GM23338 (cell line): ENCODE results near the gene SRD5A3. TPM values are rescaled to one million over a fixed set of nuclear protein-coding genes. Genes with fewer than 3 reads are reported as not detected.

Experiments
- ATAC-seq: fragments of 200-7000 bp; cut with Tn5 transposase; 3 replicates; pipeline ENCODE4 v1.9.1; 2020
- DNase-seq: peaks from one replicate; pipeline ENCODE4 v3.0.0-alpha.2; 2015; ENCODE audit warnings: low spot score
- H2AFZ ChIP-seq: fragments of 200-600 bp; sonication (generic); 2 replicates; pipeline ENCODE4 v1.8.0; 2016; ENCODE audit warnings: antibody characterized with exemption, mild to moderate bottlenecking, moderate library complexity
- H3F3A ChIP-seq: fragments of 200-600 bp; sonication (generic); replicated peaks from 2 replicates; pipeline ENCODE4 v1.8.0; 2017; ENCODE audit warnings: antibody characterized with exemption, mixed run types, low read depth
- H3K27ac ChIP-seq: fragments of 200-600 bp; sonication (generic); 2 replicates; pipeline ENCODE4 v1.6.1; 2016; ENCODE audit warnings: low read depth
- H3K27me3 ChIP-seq: fragments of 200-600 bp; sonication (generic); 2 replicates; pipeline ENCODE4 v1.8.0; 2016; ENCODE audit warnings: mild to moderate bottlenecking, mixed run types, moderate library complexity; ENCODE audit not compliant: insufficient read depth
- H3K36me3 ChIP-seq: fragments of 200-600 bp; sonication (generic); 2 replicates; pipeline ENCODE4 v1.8.0; 2016; ENCODE audit warnings: mild to moderate bottlenecking; ENCODE audit not compliant: insufficient read depth
- H3K4me1 ChIP-seq: fragments of 200-600 bp; sonication (generic); 2 replicates; pipeline ENCODE4 v1.8.0; 2016; ENCODE audit warnings: mild to moderate bottlenecking, moderate library complexity; ENCODE audit not compliant: insufficient read depth
- H3K4me2 ChIP-seq: fragments of 200-600 bp; sonication (generic); 2 replicates; pipeline ENCODE4 v1.7.1; 2017; ENCODE audit warnings: mixed run types
- H3K4me3 ChIP-seq: fragments of 200-600 bp; sonication (generic); 2 replicates; pipeline ENCODE4 v1.6.1; 2016; ENCODE audit warnings: mixed run types
- H3K79me2 ChIP-seq: fragments of 200-600 bp; sonication (generic); replicated peaks from 2 replicates; pipeline ENCODE4 v1.8.0; 2017; ENCODE audit warnings: mild to moderate bottlenecking; ENCODE audit not compliant: insufficient read depth
- H3K9me2 ChIP-seq: fragments of 200-600 bp; sonication (generic); 2 replicates; pipeline ENCODE4 v1.8.0; 2017; ENCODE audit not compliant: insufficient read depth
- H4K20me1 ChIP-seq: fragments of 200-600 bp; sonication (generic); replicated peaks from 2 replicates; pipeline ENCODE4 v1.8.0; 2017; ENCODE audit warnings: mild to moderate bottlenecking; ENCODE audit not compliant: insufficient read depth
- H3K27ac Mint-ChIP-seq: 2 replicates; pipeline ENCODE4 v1.8.0; 2020; ENCODE audit warnings: inconsistent platforms, mild to moderate bottlenecking, moderate library complexity, mixed read lengths
- H3K27me3 Mint-ChIP-seq: 3 replicates; pipeline ENCODE4 v1.8.0; 2022; ENCODE audit warnings: low read depth, mild to moderate bottlenecking, moderate library complexity, mixed read lengths, inconsistent platforms; ENCODE audit not compliant: insufficient read depth, poor library complexity
- H3K36me3 Mint-ChIP-seq: 3 replicates; pipeline ENCODE4 v1.8.0; 2021; ENCODE audit warnings: low read depth, mild to moderate bottlenecking, inconsistent platforms, moderate library complexity, mixed read lengths
- H3K4me1 Mint-ChIP-seq: 3 replicates; pipeline ENCODE4 v1.8.0; 2020; ENCODE audit warnings: mild to moderate bottlenecking, inconsistent platforms, mixed read lengths
- H3K4me3 Mint-ChIP-seq: 3 replicates; pipeline ENCODE4 v1.8.0; 2021; ENCODE audit warnings: moderate library complexity, mild to moderate bottlenecking, inconsistent platforms, mixed read lengths
- H3K9me3 Mint-ChIP-seq: 3 replicates; pipeline ENCODE4 v1.8.0; 2020; ENCODE audit warnings: moderate library complexity, mild to moderate bottlenecking, inconsistent platforms, mixed read lengths
- CREB1 ChIP-seq: fragments of 250-450 bp; sonication (Bioruptor Pico); IDR thresholded peaks from 2 replicates; pipeline ENCODE4 v1.5.0; 2020; ENCODE audit warnings: low read depth, mild to moderate bottlenecking, moderate library complexity
- EZH2phosphoT487 ChIP-seq: fragments of 200-600 bp; sonication (generic); IDR thresholded peaks from one replicate; pipeline ENCODE4 v1.8.1; 2018; ENCODE audit warnings: antibody characterized with exemption; ENCODE audit not compliant: unreplicated experiment
- JUNB ChIP-seq: IDR thresholded peaks from one replicate; pipeline ENCODE4 v1.6.1; 2016; ENCODE audit warnings: antibody characterized with exemption; ENCODE audit not compliant: unreplicated experiment
- NANOG ChIP-seq: IDR thresholded peaks from 2 replicates; pipeline ENCODE4 v1.6.1; 2016; ENCODE audit warnings: antibody characterized with exemption, borderline replicate concordance
- POLR2AphosphoS5 ChIP-seq: IDR thresholded peaks from 2 replicates; pipeline ENCODE4 v1.6.1; 2016; ENCODE audit warnings: antibody characterized with exemption, low read depth
- REST ChIP-seq: IDR thresholded peaks from one replicate; pipeline ENCODE4 v1.6.1; 2018; ENCODE audit warnings: antibody characterized with exemption; ENCODE audit not compliant: unreplicated experiment
- STAT1 ChIP-seq: IDR thresholded peaks from one replicate; pipeline ENCODE4 v1.6.1; 2016; ENCODE audit warnings: antibody characterized with exemption; ENCODE audit not compliant: unreplicated experiment
- ZNF114 ChIP-seq: fragments of 250-450 bp; sonication (Bioruptor Pico); IDR thresholded peaks from 2 replicates; pipeline ENCODE4 v1.5.0; 2020; ENCODE audit warnings: mild to moderate bottlenecking, moderate library complexity
- ZNF331 ChIP-seq: fragments of 250-450 bp; sonication (Bioruptor Pico); IDR thresholded peaks from 2 replicates; pipeline ENCODE4 v1.5.0; 2020; ENCODE audit warnings: low read depth, mild to moderate bottlenecking, moderate library complexity
- polyA plus RNA-seq: library from polyadenylated mRNA; unstranded; fragments of >200 nt; fragmentation: Nextera tagmentation; extraction: Ambion mirVana; gene quantifications from 2 replicates; pipeline ENCODE4 v1.2.1, GENCODE V29; 2016
- total RNA-seq: library from RNA; depleted of rRNA; stranded (reverse); fragments of >200 nt; shearing (Covaris generic); gene quantifications from 2 replicates; pipeline ENCODE4 v1.2.3, GENCODE V29; 2014
- TF ChIP-seq, protein P1 (sequence below): fragments of 250-450 bp; sonication (Bioruptor Pico); IDR thresholded peaks from 2 replicates; pipeline ENCODE4 v1.5.0; 2020; ENCODE audit warnings: mild to moderate bottlenecking, moderate library complexity
- TF ChIP-seq, protein P2 (sequence below), 2 experiments: fragments of 200-600 bp in 1 of 2; sonication (generic) in 1 of 2; conservative IDR thresholded peaks; 2 replicates each; pipeline versions ENCODE4 v1.5.1 to v1.6.1; 2016 to 2017; ENCODE audit warnings: antibody characterized with exemption in 2 of 2, low read depth in 2 of 2, mild to moderate bottlenecking in 2 of 2, moderate library complexity in 1 of 2
- TF ChIP-seq, protein P3 (sequence below): IDR thresholded peaks from 2 replicates; pipeline ENCODE4 v1.6.1; 2016; ENCODE audit warnings: antibody characterized with exemption

Gene SRD5A3
- total and polyA plus RNA-seq, 2 experiments from 2014 or later: 23.0 to 49.9 TPM

DNA sequence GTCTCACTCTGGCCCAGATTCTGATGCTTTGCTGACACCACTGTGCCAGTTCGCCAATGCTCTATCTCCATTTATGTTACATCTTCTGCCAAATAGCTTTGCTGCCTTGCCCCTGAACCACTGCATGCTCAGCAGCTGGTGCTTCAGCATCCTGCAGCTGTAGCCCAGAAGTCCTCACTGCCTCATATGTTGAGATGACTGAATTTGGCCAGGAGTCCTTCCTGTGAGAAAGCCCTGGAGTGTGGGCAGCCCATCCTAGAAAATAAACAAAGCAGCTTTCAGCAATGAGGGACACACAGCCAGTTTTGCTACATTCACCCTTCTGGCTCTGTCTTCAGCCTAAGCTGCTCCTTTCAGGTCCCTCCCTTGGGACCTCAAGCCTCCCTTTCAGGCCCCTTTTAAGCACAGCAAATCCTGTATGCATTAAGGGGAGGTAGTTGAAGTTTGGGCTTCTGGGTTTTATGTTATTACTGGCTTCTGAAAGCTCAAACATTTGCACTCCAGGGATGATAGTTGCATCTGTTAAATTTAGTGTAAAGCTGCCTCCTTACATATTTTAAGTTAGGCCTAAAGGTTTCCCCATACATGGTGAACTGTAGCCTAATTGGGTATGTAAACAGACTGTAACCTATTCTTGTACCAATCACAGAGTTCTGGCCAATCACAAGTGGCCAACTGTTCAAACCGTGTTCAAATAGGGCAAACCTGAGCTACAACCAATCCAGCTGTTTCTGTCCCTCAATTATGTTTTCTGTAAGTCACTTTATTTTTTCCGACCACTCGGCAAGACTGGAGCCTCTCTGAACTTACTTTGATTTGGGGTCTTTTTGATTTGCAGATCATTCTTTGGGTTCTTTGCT is 47.6 kb downstream of the SRD5A3 start:
- peaks cover 29% of the 10 kb centered on the region for H3K79me2 ChIP-seq
- ATAC-seq: no peak
- Mint-ChIP-seq H3K36me3 (peaks cover 18% of the 10 kb centered on the region), H3K4me1 (peaks cover 18% of the 10 kb centered on the region), H3K4me3 (no peak overlapping the region), H3K27me3 (peaks cover 7% of the 10 kb centered on the region), H3K9me3 (no peaks in the 10 kb centered on the region; the same call in 1 of the 3 replicates), H3K27ac (no peak overlapping the region)
- no peak for DNase-seq
- H3K4me2 ChIP-seq: no peak overlapping the region
- H3K9me2 ChIP-seq: no peaks in the 10 kb centered on the region
- H3F3A ChIP-seq: no peaks in the 10 kb centered on the region
- no peaks in the 10 kb centered on the region for H3K27me3 ChIP-seq
- peaks cover 15% of the 10 kb centered on the region for H3K4me1 ChIP-seq
- H3K27ac ChIP-seq: no peak overlapping the region
- H3K4me3 ChIP-seq: no peak overlapping the region
- H2AFZ ChIP-seq: no peak overlapping the region
- peaks cover 18% of the 10 kb centered on the region for H4K20me1 ChIP-seq
- no peaks in the 10 kb centered on the region for H3K36me3 ChIP-seq
- TF ChIP-seq JUNB: no peak
- no peak for TF ChIP-seq STAT1
- no peak for TF ChIP-seq CREB1 (CRISPR knock-in tag)
- TF ChIP-seq, protein P1, sequence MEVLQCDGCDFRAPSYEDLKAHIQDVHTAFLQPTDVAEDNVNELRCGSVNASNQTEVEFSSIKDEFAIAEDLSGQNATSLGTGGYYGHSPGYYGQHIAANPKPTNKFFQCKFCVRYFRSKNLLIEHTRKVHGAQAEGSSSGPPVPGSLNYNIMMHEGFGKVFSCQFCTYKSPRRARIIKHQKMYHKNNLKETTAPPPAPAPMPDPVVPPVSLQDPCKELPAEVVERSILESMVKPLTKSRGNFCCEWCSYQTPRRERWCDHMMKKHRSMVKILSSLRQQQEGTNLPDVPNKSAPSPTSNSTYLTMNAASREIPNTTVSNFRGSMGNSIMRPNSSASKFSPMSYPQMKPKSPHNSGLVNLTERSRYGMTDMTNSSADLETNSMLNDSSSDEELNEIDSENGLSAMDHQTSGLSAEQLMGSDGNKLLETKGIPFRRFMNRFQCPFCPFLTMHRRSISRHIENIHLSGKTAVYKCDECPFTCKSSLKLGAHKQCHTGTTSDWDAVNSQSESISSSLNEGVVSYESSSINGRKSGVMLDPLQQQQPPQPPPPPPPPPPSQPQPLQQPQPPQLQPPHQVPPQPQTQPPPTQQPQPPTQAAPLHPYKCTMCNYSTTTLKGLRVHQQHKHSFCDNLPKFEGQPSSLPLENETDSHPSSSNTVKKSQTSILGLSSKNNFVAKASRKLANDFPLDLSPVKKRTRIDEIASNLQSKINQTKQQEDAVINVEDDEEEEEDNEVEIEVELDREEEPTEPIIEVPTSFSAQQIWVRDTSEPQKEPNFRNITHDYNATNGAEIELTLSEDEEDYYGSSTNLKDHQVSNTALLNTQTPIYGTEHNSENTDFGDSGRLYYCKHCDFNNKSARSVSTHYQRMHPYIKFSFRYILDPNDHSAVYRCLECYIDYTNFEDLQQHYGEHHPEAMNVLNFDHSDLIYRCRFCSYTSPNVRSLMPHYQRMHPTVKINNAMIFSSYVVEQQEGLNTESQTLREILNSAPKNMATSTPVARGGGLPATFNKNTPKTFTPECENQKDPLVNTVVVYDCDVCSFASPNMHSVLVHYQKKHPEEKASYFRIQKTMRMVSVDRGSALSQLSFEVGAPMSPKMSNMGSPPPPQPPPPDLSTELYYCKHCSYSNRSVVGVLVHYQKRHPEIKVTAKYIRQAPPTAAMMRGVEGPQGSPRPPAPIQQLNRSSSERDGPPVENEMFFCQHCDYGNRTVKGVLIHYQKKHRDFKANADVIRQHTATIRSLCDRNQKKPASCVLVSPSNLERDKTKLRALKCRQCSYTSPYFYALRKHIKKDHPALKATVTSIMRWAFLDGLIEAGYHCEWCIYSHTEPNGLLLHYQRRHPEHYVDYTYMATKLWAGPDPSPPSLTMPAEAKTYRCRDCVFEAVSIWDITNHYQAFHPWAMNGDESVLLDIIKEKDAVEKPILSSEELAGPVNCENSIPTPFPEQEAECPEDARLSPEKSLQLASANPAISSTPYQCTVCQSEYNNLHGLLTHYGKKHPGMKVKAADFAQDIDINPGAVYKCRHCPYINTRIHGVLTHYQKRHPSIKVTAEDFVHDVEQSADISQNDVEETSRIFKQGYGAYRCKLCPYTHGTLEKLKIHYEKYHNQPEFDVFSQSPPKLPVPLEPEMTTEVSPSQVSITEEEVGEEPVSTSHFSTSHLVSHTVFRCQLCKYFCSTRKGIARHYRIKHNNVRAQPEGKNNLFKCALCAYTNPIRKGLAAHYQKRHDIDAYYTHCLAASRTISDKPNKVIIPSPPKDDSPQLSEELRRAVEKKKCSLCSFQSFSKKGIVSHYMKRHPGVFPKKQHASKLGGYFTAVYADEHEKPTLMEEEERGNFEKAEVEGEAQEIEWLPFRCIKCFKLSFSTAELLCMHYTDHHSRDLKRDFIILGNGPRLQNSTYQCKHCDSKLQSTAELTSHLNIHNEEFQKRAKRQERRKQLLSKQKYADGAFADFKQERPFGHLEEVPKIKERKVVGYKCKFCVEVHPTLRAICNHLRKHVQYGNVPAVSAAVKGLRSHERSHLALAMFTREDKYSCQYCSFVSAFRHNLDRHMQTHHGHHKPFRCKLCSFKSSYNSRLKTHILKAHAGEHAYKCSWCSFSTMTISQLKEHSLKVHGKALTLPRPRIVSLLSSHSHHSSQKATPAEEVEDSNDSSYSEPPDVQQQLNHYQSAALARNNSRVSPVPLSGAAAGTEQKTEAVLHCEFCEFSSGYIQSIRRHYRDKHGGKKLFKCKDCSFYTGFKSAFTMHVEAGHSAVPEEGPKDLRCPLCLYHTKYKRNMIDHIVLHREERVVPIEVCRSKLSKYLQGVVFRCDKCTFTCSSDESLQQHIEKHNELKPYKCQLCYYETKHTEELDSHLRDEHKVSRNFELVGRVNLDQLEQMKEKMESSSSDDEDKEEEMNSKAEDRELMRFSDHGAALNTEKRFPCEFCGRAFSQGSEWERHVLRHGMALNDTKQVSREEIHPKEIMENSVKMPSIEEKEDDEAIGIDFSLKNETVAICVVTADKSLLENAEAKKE (CRISPR knock-in tag): no peak
- no peak for TF ChIP-seq REST
- no peak for TF ChIP-seq NANOG
- no peak for TF ChIP-seq POLR2AphosphoS5
- no peak for TF ChIP-seq ZNF114 (CRISPR knock-in tag)
- TF ChIP-seq, protein P2, sequence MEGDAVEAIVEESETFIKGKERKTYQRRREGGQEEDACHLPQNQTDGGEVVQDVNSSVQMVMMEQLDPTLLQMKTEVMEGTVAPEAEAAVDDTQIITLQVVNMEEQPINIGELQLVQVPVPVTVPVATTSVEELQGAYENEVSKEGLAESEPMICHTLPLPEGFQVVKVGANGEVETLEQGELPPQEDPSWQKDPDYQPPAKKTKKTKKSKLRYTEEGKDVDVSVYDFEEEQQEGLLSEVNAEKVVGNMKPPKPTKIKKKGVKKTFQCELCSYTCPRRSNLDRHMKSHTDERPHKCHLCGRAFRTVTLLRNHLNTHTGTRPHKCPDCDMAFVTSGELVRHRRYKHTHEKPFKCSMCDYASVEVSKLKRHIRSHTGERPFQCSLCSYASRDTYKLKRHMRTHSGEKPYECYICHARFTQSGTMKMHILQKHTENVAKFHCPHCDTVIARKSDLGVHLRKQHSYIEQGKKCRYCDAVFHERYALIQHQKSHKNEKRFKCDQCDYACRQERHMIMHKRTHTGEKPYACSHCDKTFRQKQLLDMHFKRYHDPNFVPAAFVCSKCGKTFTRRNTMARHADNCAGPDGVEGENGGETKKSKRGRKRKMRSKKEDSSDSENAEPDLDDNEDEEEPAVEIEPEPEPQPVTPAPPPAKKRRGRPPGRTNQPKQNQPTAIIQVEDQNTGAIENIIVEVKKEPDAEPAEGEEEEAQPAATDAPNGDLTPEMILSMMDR (conservative IDR thresholded peaks at IDR 0.05; ENCODE audit: low read depth in 2 of 2): no peak
- TF ChIP-seq ZNF331 (CRISPR knock-in tag): no peak
- TF ChIP-seq EZH2phosphoT487: no peak
- TF ChIP-seq, protein P3, sequence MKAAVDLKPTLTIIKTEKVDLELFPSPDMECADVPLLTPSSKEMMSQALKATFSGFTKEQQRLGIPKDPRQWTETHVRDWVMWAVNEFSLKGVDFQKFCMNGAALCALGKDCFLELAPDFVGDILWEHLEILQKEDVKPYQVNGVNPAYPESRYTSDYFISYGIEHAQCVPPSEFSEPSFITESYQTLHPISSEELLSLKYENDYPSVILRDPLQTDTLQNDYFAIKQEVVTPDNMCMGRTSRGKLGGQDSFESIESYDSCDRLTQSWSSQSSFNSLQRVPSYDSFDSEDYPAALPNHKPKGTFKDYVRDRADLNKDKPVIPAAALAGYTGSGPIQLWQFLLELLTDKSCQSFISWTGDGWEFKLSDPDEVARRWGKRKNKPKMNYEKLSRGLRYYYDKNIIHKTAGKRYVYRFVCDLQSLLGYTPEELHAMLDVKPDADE: no peak
